Breast epithelium (tissue), 4 donors: ENCODE measurements around the gene PLXNC1. TPM values are rescaled to one million over a fixed set of nuclear protein-coding genes. Genes with fewer than 3 reads are reported as not detected.

Source experiments
- DNase-seq, 2 donors: peaks; one replicate each; pipeline ENCODE4 v3.0.0-alpha.2; 2019; ENCODE audit warnings: low spot score in 2 of 2
- H3K27ac ChIP-seq, 2 donors: fragments of 200-600 bp; sonication (generic) in 1 of 2; one replicate each; pipeline ENCODE4 v1.5.1; 2016 to 2019; ENCODE audit warnings: mild to moderate bottlenecking in 1 of 2
- H3K27me3 ChIP-seq, 2 donors: fragments of 200-600 bp; sonication (generic) in 1 of 2; one replicate each; pipeline versions ENCODE4 v1.5.1 to v1.6.0; 2017 to 2019; ENCODE audit warnings: control low read depth in 1 of 2, mild to moderate bottlenecking in 1 of 2
- H3K36me3 ChIP-seq: fragments of 200-600 bp; one replicate; pipeline ENCODE4 v1.5.1; 2019
- H3K4me1 ChIP-seq, 2 donors: fragments of 200-600 bp; sonication (generic); one replicate each; pipeline ENCODE4 v1.5.1; 2016 to 2019; ENCODE audit warnings: control low read depth in 1 of 2
- H3K4me3 ChIP-seq, 3 donors: fragments of 200-600 bp; sonication (generic); 1 replicate in 2 of 3; 2 replicates in 1 of 3; pipeline ENCODE4 v1.5.1; 2016 to 2019; ENCODE audit warnings: mild to moderate bottlenecking in 3 of 3, moderate library complexity in 2 of 3
- H3K9me3 ChIP-seq, 2 donors: fragments of 200-600 bp; sonication (generic) in 1 of 2; one replicate each; pipeline ENCODE4 v1.5.1; 2016 to 2019; ENCODE audit warnings: control low read depth in 1 of 2
- CTCF ChIP-seq, 3 donors: fragments of 450-650 bp; IDR thresholded peaks; one replicate each; pipeline ENCODE4 v1.5.1; 2016 to 2017; ENCODE audit warnings: antibody characterized with exemption in 3 of 3, mild to moderate bottlenecking in 3 of 3, moderate library complexity in 3 of 3
- POLR2A ChIP-seq: fragments of 450-650 bp; IDR thresholded peaks from one replicate; pipeline ENCODE4 v1.6.1; 2016; ENCODE audit warnings: antibody characterized with exemption, mild to moderate bottlenecking, moderate library complexity
- POLR2AphosphoS5 ChIP-seq, 3 donors: sonication (generic); formaldehyde crosslinking; IDR thresholded peaks; one replicate each; pipeline ENCODE4 v1.6.1; 2017; ENCODE audit warnings: antibody characterized with exemption in 3 of 3
- intact Hi-C: fragments of 100-400 bp; cut with DNase I; formaldehyde crosslinking; loops from one replicate; pipeline ENCODE4 v1.15.1; 2023; ENCODE audit warnings: low total_unique reads
- total RNA-seq, 3 donors: library from RNA; depleted of rRNA; stranded (reverse); fragments of >200 nt; gene quantifications; one replicate each; pipeline ENCODE4 v1.1.0, GENCODE V29; 2016

Gene PLXNC1
- total RNA-seq, 3 donors from 2014 or later: 7.5 to 21.4 (median 8.2) TPM

DNA sequence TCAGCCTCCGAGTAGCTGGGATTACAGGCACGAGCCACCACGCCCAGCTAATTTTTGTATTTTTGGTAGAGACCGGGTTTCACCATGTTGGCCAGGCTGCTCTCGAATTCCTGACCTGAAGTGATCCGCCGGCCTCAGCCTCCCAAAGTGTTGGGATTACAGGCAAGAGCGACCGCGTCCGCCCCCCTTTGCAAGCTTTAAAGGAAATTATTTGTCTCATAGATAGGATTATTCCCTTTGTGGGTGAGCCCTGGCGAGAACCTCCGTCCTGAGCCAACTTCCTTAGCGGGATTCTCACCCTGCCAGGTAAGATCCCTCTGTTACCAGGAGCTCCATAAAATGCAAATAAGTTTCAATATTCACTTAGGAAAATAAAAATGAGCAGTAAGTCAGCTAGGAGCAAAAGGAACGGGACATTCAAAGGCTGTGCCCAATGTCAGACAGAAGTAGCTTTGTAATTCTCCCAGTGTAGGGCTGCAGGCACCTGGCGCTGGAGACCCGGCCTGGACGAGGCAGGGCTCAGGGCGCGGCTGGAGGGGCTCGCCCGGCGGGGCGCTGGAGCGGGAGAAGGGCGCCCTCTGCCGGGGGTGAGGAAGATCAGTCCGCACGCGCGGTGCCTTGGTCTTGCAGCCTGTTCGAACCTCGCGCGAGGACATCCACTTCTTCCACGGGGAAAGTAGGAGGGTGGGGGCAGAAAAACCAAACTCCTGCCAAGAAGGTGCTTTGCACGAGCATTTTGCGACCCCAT is 47.2 kb upstream of the PLXNC1 start:
- intact Hi-C loops: no loop called here
- no peaks in the 10 kb centered on the region for H3K4me1 ChIP-seq
- no peaks in the 10 kb centered on the region for H3K36me3 ChIP-seq
- H3K27ac ChIP-seq: peak overlapping the region; percentile 31 to 41
- peak; percentile 58 to 73 for DNase-seq
- TF ChIP-seq CTCF (IDR thresholded peaks at IDR 0.05) (peak; percentile 85 to 92 (median 91)), POLR2AphosphoS5 (IDR thresholded peaks at IDR 0.05) (peak in 2 of 3 donors; percentile 35 to 60), POLR2A (no peak)
- H3K4me3 ChIP-seq: peak overlapping the region; percentile 50 to 71 (median 60)
- H3K27me3 ChIP-seq: no peaks in the 10 kb centered on the region
- H3K9me3 ChIP-seq: no peaks in the 10 kb centered on the region

DNA sequence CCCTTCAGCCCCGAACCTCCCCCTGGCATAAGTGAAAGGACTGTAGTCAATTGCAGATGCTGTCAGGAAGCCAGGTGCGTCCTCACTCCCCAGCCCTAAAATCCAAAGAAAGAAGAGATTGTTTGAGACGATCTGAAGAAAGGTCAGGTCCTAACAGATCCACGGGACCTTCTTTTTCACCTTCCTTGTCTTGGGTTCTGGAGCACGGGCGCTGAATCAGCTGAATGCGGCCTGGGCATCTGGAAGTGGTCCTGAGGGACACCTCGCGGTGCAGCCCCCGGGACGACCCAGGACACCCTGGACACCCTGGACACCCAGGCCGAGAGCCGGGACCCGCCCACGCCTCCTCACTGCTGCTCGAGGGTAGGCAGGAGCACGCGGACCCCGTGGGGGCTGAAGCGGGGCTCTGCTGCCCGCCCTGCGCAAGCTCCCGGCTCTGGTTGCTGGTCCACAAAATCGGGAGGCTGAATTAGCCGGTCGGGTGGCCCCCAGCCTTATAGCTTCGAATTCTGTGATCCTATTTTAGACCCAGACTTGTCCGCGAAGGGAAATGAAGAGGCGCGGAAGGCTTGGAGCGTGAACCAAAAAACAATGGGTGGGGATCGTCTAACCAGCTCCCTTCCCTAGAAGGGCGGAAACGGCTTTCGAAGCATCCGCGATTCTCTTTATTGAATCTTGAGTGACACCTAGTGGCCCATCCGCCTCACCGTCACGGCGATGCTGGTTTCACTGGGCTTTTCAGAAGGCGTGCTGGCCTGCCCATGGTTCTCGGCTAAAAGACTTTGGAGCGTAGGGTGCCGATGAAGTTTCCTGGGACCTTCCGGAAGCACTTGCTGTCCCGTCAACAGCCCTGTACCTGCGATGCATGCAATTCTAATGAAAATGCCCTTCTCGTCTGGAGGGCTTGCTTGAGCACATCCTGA is 46.4 kb upstream of the PLXNC1 start:
- no peaks in the 10 kb centered on the region for H3K9me3 ChIP-seq
- H3K4me1 ChIP-seq: no peaks in the 10 kb centered on the region
- peak; percentile 78 to 85 for DNase-seq
- no peaks in the 10 kb centered on the region for H3K36me3 ChIP-seq
- H3K4me3 ChIP-seq: peak overlapping the region; percentile 50 to 71 (median 60)
- no peaks in the 10 kb centered on the region for H3K27me3 ChIP-seq
- TF ChIP-seq POLR2AphosphoS5 (IDR thresholded peaks at IDR 0.05): peak; percentile 41 to 44 (median 42)
- peak; percentile 77 to 87 (median 85) for TF ChIP-seq CTCF (IDR thresholded peaks at IDR 0.05)
- TF ChIP-seq POLR2A: no peak
- intact Hi-C loops: no loop called here
- peak overlapping the region in 1 of 2 donors; percentile 31 for H3K27ac ChIP-seq

- no peaks in the 10 kb centered on the region for H3K27me3 ChIP-seq
- no peak overlapping the region for H3K4me3 ChIP-seq
- H3K9me3 ChIP-seq: no peaks in the 10 kb centered on the region
- intact Hi-C loops: no loop called here
- no peak overlapping the region for H3K27ac ChIP-seq
- no peaks in the 10 kb centered on the region for H3K36me3 ChIP-seq
- TF ChIP-seq CTCF (IDR thresholded peaks at IDR 0.05) (no peak), POLR2A (no peak), POLR2AphosphoS5 (IDR thresholded peaks at IDR 0.05) (no peak)
- H3K4me1 ChIP-seq: no peaks in the 10 kb centered on the region
- DNase-seq: no peak
Measured at GRCh38 chr12:94103986-94104385, 44.4 kb upstream of the PLXNC1 start.

- intact Hi-C loops: no loop called here
- Histone ChIP-seq H3K4me3 (no peak overlapping the region), H3K9me3 (no peaks in the 10 kb centered on the region), H3K27ac (no peak overlapping the region), H3K27me3 (no peaks in the 10 kb centered on the region), H3K36me3 (no peaks in the 10 kb centered on the region), H3K4me1 (no peaks in the 10 kb centered on the region)
- no peak for TF ChIP-seq CTCF (IDR thresholded peaks at IDR 0.05)
- TF ChIP-seq POLR2A: no peak
- TF ChIP-seq POLR2AphosphoS5 (IDR thresholded peaks at IDR 0.05): no peak
- DNase-seq: no peak
Measured at GRCh38 chr12:94107910-94108309, 40.5 kb upstream of the PLXNC1 start.

DNA sequence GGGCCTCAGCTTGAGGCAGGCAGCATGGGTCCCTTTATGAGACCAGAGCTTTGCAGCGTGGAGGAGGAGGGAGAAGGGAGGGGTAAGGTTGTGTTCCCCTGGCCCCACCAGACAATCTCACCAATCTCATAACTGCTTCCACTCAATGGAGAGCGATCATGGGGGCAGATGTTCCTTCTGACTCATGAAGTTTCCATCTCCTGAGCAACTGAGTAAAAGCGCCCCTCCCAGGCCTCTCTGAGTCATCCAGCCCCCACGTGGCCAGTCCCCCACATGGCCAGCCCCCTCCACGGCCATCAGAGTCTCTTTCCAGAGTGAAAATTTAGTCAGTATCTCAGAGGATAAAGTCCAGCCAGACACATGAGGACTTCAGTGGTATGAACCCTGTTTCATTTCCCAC is 39.2 kb upstream of the PLXNC1 start:
- no peaks in the 10 kb centered on the region for H3K4me1 ChIP-seq
- intact Hi-C loops: no loop called here

More for the DNA sequence above, 39.2 kb upstream of the PLXNC1 start:
- TF ChIP-seq POLR2A: no peak
- TF ChIP-seq POLR2AphosphoS5 (IDR thresholded peaks at IDR 0.05): no peak
- no peak for TF ChIP-seq CTCF (IDR thresholded peaks at IDR 0.05)
- no peak for DNase-seq
- H3K27ac ChIP-seq: no peak overlapping the region
- no peaks in the 10 kb centered on the region for H3K27me3 ChIP-seq
- H3K4me3 ChIP-seq: no peak overlapping the region
- H3K36me3 ChIP-seq: no peaks in the 10 kb centered on the region
- no peaks in the 10 kb centered on the region for H3K9me3 ChIP-seq
